GM10266 (cell line): ENCODE results near the gene NEDD4L.

ENCODE experiments used
- DNase-seq: peaks from one replicate; pipeline ENCODE4 v3.0.0; 2012; ENCODE audit errors: extremely low spot score
- CTCF ChIP-seq: IDR thresholded peaks from 2 replicates; pipeline ENCODE4 v1.5.1; 2012; ENCODE audit warnings: mild to moderate bottlenecking, low read depth; ENCODE audit not compliant: control insufficient read depth, insufficient read depth; ENCODE audit errors: missing control alignments

Gene NEDD4L

DNA sequence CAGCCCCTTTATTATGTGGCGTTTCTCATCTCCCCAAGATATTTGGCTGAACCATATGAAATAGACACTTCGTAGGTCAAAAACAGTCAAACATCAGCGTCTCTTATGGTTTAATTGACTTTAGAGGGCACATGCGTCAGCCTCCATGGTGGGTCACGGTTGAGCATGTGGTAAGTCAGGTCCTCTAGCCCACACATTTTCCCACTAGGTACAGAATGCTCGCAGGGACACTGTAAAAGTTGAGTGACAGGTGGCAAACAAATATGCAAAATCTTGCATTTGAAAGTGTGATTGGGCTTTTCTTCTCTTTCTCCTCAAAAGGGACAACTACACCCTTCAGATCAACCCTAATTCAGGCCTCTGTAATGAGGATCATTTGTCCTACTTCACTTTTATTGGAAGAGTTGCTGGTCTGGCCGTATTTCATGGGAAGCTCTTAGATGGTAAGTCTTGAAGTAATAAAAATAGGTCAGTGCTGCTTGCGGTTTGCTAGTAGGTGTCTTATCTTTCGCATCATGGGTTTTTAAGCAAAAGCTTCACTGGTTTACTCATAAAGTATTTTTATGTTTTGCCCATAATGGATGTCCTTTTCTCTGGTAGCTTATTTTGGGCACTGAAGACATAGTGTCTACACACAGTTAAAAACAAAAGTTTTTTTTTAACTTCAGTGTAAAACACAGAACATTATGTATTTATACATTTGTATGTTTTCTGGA, 323.6 kb downstream of the NEDD4L start:
- no peak for TF ChIP-seq CTCF
- no peak for DNase-seq

- TF ChIP-seq CTCF: no peak
- DNase-seq: no peak
Measured at GRCh38 chr18:58369616-58370015, 325.6 kb downstream of the NEDD4L start.

- DNase-seq: no peak
- no peak for TF ChIP-seq CTCF
Measured at GRCh38 chr18:58370038-58370580, 326.1 kb downstream of the NEDD4L start.

DNA sequence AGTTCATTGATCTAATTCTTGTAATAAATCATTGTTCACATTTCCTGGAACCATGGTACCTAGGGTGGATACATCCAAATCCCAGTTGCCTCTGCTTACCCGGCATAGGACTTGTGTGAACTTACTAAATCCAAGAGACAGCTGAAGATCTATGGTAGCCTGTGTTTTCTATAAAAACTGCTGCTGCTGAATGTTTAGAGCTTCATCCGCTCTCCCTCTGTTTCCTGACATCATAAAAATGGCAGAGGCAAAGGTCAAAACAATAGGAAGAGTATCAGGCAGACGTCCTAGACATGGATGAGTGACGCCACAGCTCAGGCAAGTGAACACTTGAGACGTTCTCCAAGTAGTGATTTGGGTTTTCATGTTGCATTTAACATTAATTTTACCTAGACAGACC, 326.6 kb downstream of the NEDD4L start:
- no peak for TF ChIP-seq CTCF

DNA sequence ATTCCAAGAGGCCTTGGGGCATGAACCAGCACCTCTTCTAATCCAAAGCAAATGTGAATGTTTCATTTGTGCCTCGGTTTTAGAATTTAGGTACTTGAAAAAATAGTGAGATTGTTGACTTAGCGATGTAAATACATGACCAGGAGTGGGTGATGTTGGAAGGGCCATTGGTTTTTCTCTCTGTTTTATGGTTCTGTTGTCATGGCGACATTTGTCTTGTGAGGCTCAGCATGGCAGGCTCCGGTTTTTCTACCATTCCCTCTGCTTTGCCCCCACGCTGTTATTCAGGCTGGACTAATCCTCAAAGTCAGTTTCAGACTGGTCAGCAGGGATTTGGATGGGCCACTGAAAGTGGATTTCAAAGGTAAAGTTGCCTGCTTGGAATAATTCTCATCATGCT, 329.5 kb downstream of the NEDD4L start:
- no peak for TF ChIP-seq CTCF
- no peak for DNase-seq

More for the DNA sequence above, 326.6 kb downstream of the NEDD4L start:
- no peak for DNase-seq

GRCh38 chr18:58375051-58375450, 331.0 kb downstream of the NEDD4L start:
- no peak for TF ChIP-seq CTCF
- no peak for DNase-seq
